Medulla oblongata (tissue), 1 donor: ENCODE data around the gene PFKP.
A peak's percentile ranks its signal among the peaks of the same experiment; 100 is the strongest.
"Not testable (repeated sequence)": the region's sequence is repeated elsewhere in the genome, so short reads cannot be mapped to it uniquely, and the experiment has no call there.

Source experiments
- DNase-seq: peaks from one replicate; pipeline ENCODE4 v3.0.0-alpha.2; 2015; ENCODE audit errors: extremely low spot score

Gene PFKP

GRCh38 chr10:3098689-3099088, 31.3 kb downstream of the PFKP start:
- DNase-seq = no peak

- no peak for DNase-seq
Measured at GRCh38 chr10:3099291-3100092, 32.1 kb downstream of the PFKP start.

- DNase-seq = no peak
Measured at GRCh38 chr10:3100093-3100792, 32.9 kb downstream of the PFKP start.

GRCh38 chr10:3100856-3101640, 33.7 kb downstream of the PFKP start:
- no peak for DNase-seq

GRCh38 chr10:3102720-3103427, 35.5 kb downstream of the PFKP start:
- DNase-seq = peak; percentile 71

GRCh38 chr10:3103646-3104045, 36.3 kb downstream of the PFKP start:
- no peak for DNase-seq

GRCh38 chr10:3104251-3104918, 37.0 kb downstream of the PFKP start:
- peak; percentile 72 for DNase-seq

- DNase-seq = no peak
Measured at GRCh38 chr10:3105166-3105565, 37.8 kb downstream of the PFKP start.

GRCh38 chr10:3105905-3106304, 38.6 kb downstream of the PFKP start:
- no peak for DNase-seq

- DNase-seq = not testable (repeated sequence)
Measured at GRCh38 chr10:3106328-3106727, 39.0 kb downstream of the PFKP start.

- peak; percentile 42 for DNase-seq
Measured at GRCh38 chr10:3106928-3107425, 39.6 kb downstream of the PFKP start.

GRCh38 chr10:3107426-3107961, 40.1 kb downstream of the PFKP start:
- DNase-seq = peak; percentile 96

GRCh38 chr10:3108033-3108432, 40.7 kb downstream of the PFKP start:
- DNase-seq = no peak

GRCh38 chr10:3108575-3109105, 41.3 kb downstream of the PFKP start:
- DNase-seq = no peak

GRCh38 chr10:3109196-3109595, 41.8 kb downstream of the PFKP start:
- no peak for DNase-seq

GRCh38 chr10:3109633-3110032, 42.3 kb downstream of the PFKP start:
- no peak for DNase-seq

- no peak for DNase-seq
Measured at GRCh38 chr10:3110782-3111620, 43.7 kb downstream of the PFKP start.

- DNase-seq = peak; percentile 58
Measured at GRCh38 chr10:3111621-3112163, 44.3 kb downstream of the PFKP start.

- DNase-seq = no peak
Measured at GRCh38 chr10:3113343-3113720, 46.0 kb downstream of the PFKP start.
